ENCODE measurements around the gene FANCL. TPM values are rescaled to one million over a fixed set of nuclear protein-coding genes. Genes with fewer than 3 reads are reported as not detected.
"Not testable (repeated sequence)": the region's sequence is repeated elsewhere in the genome, so short reads cannot be mapped to it uniquely, and the experiment has no call there.

The FANCL gene
- 36.7 and 41.7 TPM in 2 replicates for total RNA-seq (2014; rRNA removed; shearing (Covaris generic))

DNA sequence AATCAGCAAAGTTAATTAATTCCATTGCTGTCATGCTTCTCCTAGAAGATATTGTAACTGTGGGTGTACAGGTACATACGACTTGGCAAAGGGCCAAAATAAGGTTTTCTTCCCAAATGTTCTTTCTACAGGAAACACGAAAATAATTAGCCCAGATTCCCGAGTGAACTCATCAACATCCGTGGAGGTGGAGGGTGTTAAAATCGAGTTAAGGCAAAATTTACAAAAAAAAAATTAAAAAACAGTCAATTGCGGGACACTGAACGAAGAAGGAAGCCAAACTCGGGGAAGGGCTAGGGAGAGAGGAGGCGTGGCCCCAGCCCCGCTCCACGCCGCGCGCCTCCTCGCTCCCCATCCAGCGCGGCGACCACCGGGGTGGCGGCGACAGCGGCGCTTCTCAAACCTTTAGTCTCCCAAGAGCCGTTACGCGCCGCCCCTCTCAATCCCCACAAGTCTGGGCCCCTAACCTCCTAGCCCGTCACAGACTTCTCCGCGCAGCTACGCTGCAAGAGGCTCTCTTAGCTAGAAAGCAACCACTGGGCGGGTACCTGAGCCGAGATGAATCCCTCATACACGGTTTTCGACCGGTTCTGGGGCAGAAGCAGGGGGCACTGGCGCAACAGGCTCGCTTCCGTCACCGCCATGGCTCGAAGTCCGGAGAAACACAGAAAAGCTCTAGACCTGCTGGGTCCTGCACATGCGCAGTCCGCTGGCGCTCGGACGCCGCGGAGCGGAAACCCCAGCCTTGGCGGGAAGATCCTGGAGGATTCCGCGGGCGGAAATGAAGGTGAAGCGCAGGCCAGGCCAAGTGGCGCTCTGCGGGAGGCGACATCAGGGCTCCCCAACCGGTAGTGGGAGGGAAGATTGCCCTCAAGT lies at the start of gene FANCL:
FANCL (minus strand) TSS at position 656 of the 876 bp plus-strand sequence; CDS start at position 644, 12 bp downstream.
- peak; percentile 84 for DNase-seq (ENCODE audit: low spot score)

- DNase-seq (ENCODE audit: low spot score), result peak; percentile 77
Observed at GRCh38 chr2:58289029-58289428, 47.9 kb upstream of the FANCL start.

DNA sequence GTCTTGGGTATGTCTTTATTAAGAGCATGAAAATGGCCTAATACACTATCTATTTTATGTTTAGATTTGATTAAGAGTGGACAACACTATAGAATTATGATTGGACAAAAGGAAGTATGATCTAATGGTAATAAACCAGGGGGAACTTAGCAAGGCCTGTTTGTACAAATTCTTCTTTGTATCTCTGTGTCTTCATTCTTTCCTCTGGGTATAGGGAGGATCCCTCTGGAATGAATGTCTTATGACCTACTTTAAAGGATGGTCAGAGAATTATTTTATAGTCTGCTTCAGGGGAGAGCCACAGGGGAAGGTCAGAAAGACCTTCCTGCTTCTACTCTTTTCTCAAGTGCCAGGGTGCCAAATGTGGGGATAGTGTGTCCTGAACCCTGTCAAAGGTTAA lies 42.8 kb upstream of the FANCL start:
- no peak for DNase-seq (ENCODE audit: low spot score)

- DNase-seq (ENCODE audit: low spot score), result peak; percentile 29
Observed at GRCh38 chr2:58275144-58275543, 34.0 kb upstream of the FANCL start.

DNA sequence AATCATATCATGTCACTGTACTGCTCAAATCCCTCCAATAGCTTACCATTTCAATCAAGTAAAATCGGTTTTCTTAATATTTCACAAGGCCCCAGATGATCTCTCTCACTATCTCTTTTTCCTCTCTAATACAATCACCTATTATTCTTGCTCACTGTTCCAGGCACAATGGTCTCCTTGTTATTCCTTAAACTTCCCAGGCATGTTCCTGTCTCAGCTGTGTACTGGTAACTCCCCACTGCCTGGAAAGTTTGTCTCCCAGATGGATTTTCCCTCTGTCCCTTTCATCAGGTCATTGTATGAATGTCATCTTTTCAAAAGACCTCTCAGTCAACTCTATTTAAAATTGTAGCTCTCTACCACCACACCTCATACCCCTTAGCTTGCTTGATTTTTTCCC lies 30.7 kb upstream of the FANCL start:
- no peak for DNase-seq (ENCODE audit: low spot score)

DNA sequence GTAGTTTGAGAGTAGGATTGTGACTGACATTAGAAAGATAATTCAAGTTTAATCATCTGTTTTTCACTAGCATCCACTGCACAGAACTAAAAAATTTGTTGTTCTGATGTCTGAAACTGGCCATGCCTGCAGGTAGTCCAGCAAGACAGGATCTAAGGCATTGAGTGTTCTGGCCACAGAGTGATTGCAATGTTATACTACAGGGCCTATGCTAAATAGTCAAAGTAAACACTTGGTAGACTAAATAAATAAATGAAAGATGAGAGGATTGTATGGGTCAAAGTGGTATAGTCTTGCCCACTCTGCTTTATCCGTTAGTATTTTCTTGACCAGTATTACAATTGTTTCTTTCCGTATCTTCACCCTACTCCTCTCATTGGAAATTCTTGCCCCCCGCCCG lies 27.6 kb upstream of the FANCL start:
- DNase-seq (ENCODE audit: low spot score), result no peak

DNA sequence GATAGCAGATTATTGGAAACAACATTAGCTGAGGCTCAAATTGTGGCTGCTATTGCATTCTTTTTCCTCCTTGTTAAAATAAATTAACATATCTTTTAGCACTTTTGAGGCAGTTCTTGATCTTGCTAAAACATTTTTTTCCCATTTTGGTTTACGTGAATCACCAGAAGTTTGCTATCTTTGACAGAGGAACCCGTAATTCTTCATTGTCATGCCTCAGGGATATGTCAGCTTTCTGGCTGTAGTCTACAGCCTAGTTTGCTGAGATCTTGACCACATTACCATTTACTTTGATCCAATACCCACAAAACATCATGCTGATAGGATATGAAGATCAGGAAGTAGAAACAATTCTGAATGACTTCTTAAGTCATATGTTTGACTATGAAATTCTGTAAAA lies 25.1 kb upstream of the FANCL start:
- DNase-seq (ENCODE audit: low spot score), result no peak

DNA sequence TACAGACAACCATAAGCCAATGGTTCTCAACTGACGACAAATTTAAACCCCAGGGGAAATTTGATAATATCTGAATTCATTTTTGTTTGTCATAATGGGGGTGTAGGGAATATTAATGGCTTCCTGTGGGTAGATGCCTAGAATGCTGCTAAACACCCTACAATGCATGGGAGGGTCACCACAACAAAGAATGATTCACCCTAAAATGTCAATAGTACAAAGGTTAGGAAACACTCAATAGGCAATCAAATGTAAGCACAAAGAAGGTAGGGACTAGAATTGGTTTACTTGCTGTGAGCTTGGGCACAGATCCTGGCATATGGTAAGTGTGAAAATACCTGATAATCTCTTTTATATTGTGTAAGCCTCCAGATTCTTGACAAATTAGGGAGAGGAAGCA lies 20.1 kb upstream of the FANCL start:
- DNase-seq (ENCODE audit: low spot score), result no peak

DNA sequence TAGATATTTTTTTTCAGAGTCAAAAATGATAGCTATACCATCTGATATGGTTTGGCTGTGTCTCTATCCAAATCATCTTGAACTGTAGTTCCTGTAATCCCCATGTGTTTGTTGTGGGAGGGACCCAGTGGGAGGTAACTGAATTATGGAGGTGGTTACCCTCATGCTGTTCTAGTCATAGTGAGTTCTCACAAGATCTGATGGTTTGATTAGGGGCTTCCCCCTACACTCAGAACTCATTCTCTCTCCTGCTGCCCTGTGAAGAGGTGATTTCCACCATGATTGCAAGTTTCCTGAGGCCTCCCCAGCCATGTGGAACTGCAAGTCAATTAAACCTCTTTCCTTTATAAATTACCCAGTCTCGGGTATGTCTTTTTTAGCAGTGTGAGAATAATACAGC lies 17.3 kb upstream of the FANCL start:
- not testable (repeated sequence) for DNase-seq (ENCODE audit: low spot score)

DNA sequence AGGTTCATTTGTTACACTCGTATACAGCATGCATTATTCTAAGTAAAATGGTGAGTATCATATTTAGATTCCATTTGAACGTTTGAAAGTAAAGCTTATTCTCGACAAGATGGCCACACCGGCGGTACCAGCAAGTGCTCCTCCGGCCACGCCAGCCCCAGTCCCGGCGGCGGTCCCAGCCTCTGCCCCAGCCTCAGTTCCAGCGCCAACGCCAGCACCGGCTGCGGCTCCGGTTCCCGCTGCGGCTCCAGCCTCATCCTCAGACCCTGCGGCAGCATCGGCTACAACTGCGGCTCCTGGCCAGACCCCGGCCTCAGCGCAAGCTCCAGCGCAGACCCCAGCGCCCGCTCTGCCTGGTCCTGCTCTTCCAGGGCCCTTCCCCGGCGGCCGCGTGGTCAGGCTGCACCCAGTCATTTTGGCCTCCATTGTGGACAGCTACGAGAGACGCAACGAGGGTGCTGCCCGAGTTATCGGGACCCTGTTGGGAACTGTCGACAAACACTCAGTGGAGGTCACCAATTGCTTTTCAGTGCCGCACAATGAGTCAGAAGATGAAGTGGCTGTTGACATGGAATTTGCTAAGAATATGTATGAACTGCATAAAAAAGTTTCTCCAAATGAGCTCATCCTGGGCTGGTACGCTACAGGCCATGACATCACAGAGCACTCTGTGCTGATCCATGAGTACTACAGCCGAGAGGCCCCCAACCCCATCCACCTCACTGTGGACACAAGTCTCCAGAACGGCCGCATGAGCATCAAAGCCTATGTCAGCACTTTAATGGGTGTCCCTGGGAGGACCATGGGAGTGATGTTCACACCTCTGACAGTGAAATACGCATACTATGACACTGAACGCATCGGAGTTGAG lies 10.4 kb upstream of the FANCL start:
- not testable (repeated sequence) for DNase-seq (ENCODE audit: low spot score)

DNA sequence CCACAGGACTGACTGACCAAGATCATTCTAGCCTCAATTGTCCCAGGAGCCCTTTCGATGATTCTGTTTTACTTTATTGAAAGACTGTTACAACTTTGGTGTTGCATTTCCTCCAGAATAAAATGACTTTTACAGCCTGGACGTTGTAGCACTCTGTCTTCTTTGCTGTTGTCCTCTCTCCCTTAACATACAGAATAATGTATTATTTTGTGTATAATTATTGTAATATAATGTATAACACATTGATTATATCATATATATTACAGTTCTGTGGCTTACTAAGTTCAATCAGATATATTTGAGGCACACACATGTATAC lies 380 bp upstream of the FANCL start:
- no peak for DNase-seq (ENCODE audit: low spot score)

DNA sequence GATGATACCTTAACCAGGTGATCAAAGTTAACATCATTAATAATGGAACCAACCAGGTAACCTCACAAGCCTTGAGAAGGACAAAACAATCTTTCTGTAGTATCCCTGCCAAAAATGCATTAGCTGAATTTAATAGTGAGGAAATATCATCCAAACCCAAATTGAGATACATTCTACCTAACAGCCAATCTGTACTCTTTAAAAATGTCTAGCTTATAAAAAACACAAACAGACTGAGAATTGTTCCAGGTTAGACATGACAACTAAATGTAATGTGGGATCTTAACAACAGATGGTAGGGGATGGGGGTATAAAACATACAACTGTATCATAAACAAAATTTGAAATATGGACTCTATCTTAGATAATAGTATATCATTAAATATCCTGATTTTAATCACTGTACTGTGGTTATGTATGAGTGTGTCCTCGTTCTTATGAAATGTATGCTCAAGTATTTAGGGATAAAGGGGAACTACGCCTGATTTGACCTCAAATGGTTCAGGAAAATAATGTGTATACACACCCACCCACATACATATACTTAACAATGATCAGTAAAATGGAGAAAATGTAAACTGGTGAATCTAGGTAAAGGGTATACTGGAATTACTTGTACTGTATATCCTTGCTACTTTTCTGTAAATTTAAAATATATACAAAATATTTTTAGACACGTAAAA lies 1.7 kb downstream of the FANCL start:
- DNase-seq (ENCODE audit: low spot score), result no peak

GRCh38 chr2:58237741-58238140 lies 3.4 kb downstream of the FANCL start:
- DNase-seq (ENCODE audit: low spot score), result no peak

DNA sequence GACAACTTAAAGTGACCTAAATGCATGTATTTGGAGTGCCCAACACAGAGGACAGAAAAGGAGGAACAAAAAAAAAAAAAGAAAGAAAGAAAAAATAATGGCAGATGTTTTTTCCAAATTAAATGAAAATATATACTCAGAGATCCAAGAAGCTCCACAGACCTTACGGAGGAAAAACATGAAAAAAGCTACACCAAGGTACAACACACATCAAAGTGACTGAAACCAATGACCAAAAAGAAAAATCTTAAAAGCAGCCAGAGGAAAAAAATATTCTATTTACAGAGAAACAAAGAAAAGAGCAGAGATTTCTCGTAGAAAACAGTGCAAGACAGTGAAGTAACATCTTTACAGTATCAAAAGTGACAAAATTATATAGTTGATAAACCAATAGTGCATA lies 5.1 kb downstream of the FANCL start:
- no peak for DNase-seq (ENCODE audit: low spot score)

DNA sequence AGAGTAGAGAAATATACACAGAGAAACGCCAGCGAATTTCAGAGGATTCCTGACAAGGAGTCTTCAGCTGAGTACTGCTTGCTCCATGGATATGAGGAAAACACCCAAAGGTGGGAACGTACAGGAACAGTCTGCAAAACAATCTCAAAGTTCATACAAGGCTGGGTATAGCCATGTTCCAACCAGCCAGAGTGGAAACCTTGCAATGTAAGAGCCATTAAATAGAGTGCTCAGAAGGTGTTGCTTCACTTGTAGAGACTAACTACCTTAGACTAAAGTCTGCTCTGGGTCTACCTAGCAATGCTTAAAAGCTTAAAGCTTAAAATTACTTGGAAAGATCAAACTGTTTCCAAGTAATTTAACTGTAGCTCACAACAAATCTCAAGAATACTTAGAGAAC lies 6.0 kb downstream of the FANCL start:
- DNase-seq (ENCODE audit: low spot score), result no peak

- DNase-seq (ENCODE audit: low spot score), result no peak
Observed at GRCh38 chr2:58228299-58228698, 12.8 kb downstream of the FANCL start.

DNA sequence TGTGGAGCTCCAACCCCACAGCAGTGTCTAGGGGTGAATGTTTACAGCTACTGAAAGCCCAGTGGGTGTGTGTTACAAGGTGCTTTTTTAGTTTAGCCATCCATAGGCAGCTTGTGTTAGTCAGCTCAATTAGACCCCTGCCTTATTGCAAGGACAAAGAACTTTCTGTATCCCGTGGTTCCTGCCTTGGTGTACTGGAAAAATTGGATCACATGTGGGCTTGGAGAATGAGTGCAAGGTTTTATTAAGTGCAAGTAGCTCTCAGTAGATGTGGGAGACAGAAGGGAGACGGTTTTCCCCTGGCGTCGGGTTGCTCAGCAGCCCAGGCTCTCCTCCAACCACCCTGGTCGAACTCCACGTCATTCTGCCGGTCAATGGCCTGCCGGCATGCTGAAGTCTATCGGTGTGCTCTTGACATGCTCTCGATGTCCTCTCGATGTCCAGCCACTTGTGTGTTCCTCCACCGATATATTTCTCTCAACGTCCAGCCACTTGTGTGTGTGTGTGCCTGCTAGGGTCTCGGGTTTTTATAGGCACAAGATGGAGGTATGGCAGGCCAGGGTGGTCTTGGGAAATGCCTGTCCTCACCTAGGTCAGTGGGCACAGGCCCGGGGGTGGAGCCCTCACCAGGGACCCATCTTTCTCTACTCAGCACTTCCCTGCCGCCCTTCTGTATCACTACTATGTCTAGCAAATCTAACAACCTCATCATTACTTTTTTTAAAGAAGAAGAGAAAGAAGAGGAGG lies 13.8 kb downstream of the FANCL start:
- no peak for DNase-seq (ENCODE audit: low spot score)

DNA sequence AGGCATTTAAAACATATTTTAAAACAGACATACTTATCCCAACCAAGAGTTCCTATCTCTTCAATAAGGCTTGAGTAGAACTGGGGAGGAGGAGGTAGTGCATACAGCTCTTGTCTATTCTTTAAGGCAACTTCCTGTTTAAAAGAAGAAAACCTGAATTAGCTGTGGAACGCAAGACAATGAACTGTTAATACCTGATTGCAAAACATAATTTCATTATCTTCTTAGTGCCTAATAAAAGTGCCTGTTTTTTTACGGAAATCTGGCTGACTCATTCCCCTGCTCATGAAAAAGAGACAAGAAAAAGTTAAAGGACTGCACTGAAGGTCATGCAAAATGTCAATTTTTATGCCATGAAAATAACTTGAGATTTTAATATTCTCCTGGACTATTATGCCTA lies 19.2 kb downstream of the FANCL start:
- DNase-seq (ENCODE audit: low spot score), result no peak

DNA sequence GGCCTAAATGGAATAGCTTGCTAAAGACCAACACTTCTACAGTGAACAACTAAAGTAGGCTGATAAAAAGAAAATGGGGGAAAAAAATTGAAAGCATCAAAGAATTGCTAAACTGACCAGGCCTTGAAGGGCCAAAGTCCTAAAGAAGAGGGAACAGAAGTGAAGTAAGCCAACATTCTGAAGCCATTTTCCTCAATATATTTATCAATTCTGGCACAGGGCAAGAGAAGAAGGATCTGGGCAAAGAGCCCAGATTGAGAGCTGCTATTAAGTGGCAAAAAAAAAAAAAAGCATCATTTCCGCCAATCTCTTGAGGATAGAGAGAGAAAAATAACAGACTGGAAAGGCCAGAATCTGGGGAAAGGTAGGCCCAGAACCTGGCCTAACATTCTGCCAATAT lies 25.7 kb downstream of the FANCL start:
- DNase-seq (ENCODE audit: low spot score), result no peak

GRCh38 chr2:58210951-58211568 lies 30.1 kb downstream of the FANCL start:
- DNase-seq (ENCODE audit: low spot score), result not testable (repeated sequence)

- no peak for DNase-seq (ENCODE audit: low spot score)
Observed at GRCh38 chr2:58207189-58207588, 33.9 kb downstream of the FANCL start.

Measured in A172 (cell line).